HCT116 (cell line): Measurements from ENCODE around the gene ITM2C.

ENCODE experiments used
- CTCF ChIP-seq, 3 experiments: fragments of 200-600 bp in 1 of 3; sonication (generic) in 1 of 3; IDR thresholded peaks in 2 of 3; conservative IDR thresholded peaks in 1 of 3; 2 replicates each; pipeline ENCODE4 v1.5.1; 2012 to 2017; ENCODE audit warnings: low read depth in 2 of 3, low read length in 2 of 3, antibody characterized with exemption in 1 of 3, borderline replicate concordance in 1 of 3, control low read depth in 1 of 3, mild to moderate bottlenecking in 1 of 3, mixed read lengths in 1 of 3, mixed run types in 1 of 3, moderate library complexity in 1 of 3; ENCODE audit not compliant: insufficient read depth in 1 of 3
- ELF1 ChIP-seq: IDR thresholded peaks from 2 replicates; pipeline ENCODE4 v1.6.1; 2012; ENCODE audit warnings: low read depth, borderline replicate concordance
- EZH2 ChIP-seq: fragments of 200-600 bp; sonication (generic); IDR thresholded peaks from 2 replicates; pipeline ENCODE4 v1.6.1; 2017; ENCODE audit warnings: antibody characterized with exemption, mixed run types
- EZH2phosphoT487 ChIP-seq: fragments of 200-600 bp; IDR thresholded peaks from 2 replicates; pipeline ENCODE4 v1.6.1; 2018; ENCODE audit warnings: antibody characterized with exemption, borderline replicate concordance
- MAX ChIP-seq: IDR thresholded peaks from 2 replicates; pipeline ENCODE4 v1.6.1; 2012
- POLR2A ChIP-seq: IDR thresholded peaks from 2 replicates; pipeline ENCODE4 v1.7.0; 2011; ENCODE audit warnings: borderline replicate concordance; ENCODE audit not compliant: insufficient read depth, insufficient read length; ENCODE audit errors: extremely low read depth
- POLR2AphosphoS5 ChIP-seq: IDR thresholded peaks from 2 replicates; pipeline ENCODE4 v1.6.1; 2011; ENCODE audit warnings: mild to moderate bottlenecking, low read depth, low read length, moderate library complexity
- RAD21 ChIP-seq: IDR thresholded peaks from 2 replicates; pipeline ENCODE4 v1.6.1; 2012; ENCODE audit warnings: low read depth, mild to moderate bottlenecking
- REST ChIP-seq: IDR thresholded peaks from 2 replicates; pipeline ENCODE4 v1.6.1; 2012; ENCODE audit warnings: low read depth
- SIN3A ChIP-seq: IDR thresholded peaks from 2 replicates; pipeline ENCODE4 v1.6.1; 2012; ENCODE audit warnings: low read depth
- SP1 ChIP-seq: IDR thresholded peaks from 2 replicates; pipeline ENCODE4 v1.6.1; 2012; ENCODE audit warnings: low read depth
- TCF7L2 ChIP-seq: IDR thresholded peaks from 2 replicates; pipeline ENCODE4 v1.7.0; 2011; ENCODE audit warnings: borderline replicate concordance, inconsistent platforms; ENCODE audit not compliant: insufficient read depth, insufficient read length; ENCODE audit errors: extremely low read depth
- YY1 ChIP-seq: IDR thresholded peaks from 2 replicates; pipeline ENCODE4 v1.6.1; 2011; ENCODE audit warnings: low read length, low read depth, moderate library complexity, mild to moderate bottlenecking; ENCODE audit not compliant: insufficient replicate concordance; ENCODE audit errors: extremely low read depth
- ZFX ChIP-seq: fragments of 450-650 bp; IDR thresholded peaks from 2 replicates; pipeline ENCODE4 v1.6.1; 2017

GRCh38 chr2:230864122-230864604, 579 bp upstream of the ITM2C start:
- no peak for TF ChIP-seq CTCF (IDR thresholded peaks at IDR 0.05 in 2 of 3, conservative IDR thresholded peaks at IDR 0.05 in 1 of 3; ENCODE audit: borderline replicate concordance in 1 of 3, insufficient read depth in 1 of 3, low read depth in 2 of 3, low read length in 2 of 3)
- TF ChIP-seq MAX: no peak
- no peak for TF ChIP-seq ZFX
- TF ChIP-seq REST: no peak
- TF ChIP-seq POLR2A: no peak
- no peak for TF ChIP-seq POLR2AphosphoS5
- no peak for TF ChIP-seq RAD21
- TF ChIP-seq EZH2: no peak
- no peak for TF ChIP-seq SP1
- TF ChIP-seq SIN3A: no peak
- no peak for TF ChIP-seq ELF1
- no peak for TF ChIP-seq YY1
- TF ChIP-seq TCF7L2: no peak
- TF ChIP-seq EZH2phosphoT487: no peak
